ENCODE results near the gene TDP1.
"Not testable (repeated sequence)": the region's sequence is repeated elsewhere in the genome, so short reads cannot be mapped to it uniquely, and the experiment has no call there.

The TDP1 gene

DNA sequence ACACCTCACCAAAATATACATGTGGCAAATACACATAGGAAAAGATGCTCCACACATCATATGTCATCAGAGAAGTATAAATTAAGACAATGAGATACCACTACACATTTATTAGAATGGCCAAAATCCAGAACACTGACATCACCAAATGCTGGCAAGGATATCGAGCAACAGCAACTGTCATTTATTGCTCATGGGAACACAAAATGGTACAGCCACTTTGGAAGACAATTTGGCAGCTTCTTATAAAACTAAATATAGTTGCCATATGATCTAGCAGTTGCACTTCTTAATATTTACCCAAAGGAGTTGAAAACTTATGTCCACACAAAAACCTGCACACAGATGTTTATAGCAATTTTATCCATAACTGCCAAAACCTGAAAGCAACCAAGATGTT lies 99.1 kb downstream of the TDP1 start:
- no peak for DNase-seq

DNA sequence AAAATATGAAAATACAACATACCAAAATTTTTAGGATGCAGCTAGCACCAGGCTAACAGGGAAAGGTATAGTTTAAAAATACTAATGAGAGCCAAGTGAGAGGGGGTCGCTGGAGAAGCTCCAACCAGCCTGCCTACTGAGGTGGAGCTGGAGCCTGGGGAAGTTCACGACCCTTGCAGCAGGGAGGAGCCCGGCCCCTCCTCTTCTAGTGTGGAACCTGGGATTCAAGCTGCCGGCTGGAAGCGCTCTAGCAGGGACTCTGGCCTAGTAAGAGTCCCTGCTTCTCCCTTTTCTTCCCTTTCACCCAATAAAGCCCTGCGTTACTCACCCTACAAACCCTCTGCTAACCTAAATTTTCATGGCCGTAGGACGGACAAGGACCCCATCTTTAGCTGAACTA lies 101.1 kb downstream of the TDP1 start:
- DNase-seq = no peak

DNA sequence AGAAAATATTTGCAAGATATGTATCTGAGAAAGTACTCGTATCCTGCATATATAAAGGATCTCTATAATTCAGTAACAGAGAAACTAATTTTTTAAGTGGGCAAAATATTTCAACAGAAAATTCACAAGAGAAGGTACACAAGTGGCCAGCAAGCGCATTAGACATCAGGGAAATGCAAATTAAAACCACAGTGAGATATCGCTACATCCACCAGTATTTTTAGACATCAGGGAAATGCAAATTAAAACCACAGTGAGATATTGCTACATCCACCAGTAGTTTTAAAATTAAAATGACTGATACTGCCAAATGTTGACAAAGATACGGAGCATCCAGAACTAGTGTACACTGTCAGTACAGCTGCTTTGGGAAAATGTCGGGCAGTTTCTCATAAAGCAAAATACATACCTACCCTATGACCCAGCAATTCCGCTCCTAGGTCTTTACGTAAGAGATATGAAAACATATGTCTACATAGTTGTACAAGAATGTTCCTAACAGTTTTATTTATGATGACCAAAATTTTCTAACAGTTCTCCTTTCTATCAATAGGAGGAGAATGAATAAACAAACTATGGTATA lies 103.2 kb downstream of the TDP1 start:
- no peak for DNase-seq

DNA sequence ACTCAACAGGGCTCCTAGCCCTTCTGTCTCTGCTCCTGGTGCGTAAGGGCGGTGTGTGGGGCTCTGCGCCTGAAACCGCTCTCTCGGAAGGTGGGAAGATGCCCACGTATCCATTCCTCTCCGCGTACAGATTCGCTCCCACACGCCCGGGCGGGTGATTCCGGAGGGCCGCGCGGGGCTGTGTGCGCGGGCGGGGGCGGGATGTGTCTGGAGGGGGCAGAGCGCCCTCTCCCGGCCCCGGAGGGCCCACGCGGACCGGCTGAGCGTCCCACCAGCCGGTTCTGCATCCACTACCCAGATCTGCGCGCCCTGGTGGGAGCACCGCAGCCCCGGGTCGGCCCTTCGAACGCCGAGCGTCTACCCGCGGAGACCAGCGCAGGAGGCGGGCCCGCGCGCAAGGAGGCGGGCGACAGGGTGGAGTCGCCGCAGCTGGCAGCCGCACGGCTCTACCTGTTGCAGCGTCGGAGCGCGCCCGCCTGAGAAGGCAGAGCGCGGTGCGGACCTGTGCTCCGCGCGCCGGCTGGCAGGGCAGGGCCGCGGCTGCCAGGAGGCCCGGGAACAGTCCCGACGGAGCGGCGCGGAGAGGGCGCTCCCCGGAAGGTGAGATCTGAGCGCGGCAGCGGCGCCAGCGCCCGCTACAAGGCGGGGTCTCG lies 104.7 kb downstream of the TDP1 start:
- DNase-seq = peak; percentile 34

DNA sequence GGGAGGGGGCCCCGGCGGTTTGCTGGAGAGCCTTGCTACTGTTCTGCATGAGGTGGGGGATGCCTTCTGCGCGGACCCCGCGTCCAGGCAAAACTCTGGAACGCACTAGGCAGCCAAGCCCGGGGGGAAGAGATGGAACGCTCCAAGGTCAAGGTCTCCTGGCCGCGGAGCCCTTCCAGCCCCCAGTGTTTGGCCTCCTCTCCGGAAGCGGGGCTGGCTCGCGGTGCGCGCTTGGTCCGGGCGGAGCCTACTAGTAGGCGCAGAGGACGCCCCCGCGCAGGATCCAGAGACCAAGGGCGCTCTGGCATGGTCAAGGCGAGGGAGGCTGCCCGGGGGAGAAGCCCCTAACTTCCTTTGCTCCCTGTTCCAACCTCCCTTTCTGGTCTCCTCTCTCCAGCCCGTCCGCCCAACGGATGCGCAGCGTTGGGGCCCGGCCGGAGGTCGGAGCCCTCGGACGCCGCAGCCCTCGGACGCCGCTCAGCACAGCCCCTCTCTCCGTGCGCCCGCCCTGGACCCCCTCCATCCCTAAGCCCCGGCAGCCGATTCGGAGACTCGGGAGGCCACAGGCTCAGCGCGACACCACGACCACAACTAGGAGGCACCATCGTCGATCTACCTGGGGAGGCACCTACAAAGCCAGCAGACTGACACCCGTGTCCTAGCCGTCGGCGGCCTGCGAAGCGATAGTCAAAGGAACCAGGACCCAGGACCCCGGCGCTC lies 105.4 kb downstream of the TDP1 start:
- no peak for DNase-seq

DNA sequence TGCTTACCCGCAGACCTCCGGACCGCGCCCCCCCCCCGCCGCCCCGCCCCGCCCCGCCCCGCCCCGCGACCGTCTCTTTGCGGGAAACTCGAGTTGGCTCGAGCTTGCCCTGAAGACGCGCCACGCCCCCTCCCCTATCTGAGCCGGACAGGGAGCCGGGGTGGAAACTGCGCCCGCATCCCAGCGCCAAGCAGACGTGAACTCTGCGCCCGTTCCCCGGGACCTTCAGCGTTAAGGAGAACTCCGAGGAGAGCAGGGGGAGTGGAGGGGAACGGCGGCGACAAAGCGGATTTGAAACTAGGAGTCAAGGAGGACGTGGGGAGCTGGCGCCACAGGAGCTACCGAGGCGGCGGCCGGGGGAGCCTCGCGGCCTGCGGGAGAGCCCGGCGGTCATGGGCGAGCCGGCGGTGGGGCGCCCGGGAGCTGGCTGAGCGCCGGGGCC lies 106.0 kb downstream of the TDP1 start, which contains the start of gene KCNK13:
Gene KCNK13 (plus strand): TSS at position 310 of the 442 bp plus-strand sequence. CDS start 212 bp downstream, outside the sequence.
- no peak for DNase-seq

DNA sequence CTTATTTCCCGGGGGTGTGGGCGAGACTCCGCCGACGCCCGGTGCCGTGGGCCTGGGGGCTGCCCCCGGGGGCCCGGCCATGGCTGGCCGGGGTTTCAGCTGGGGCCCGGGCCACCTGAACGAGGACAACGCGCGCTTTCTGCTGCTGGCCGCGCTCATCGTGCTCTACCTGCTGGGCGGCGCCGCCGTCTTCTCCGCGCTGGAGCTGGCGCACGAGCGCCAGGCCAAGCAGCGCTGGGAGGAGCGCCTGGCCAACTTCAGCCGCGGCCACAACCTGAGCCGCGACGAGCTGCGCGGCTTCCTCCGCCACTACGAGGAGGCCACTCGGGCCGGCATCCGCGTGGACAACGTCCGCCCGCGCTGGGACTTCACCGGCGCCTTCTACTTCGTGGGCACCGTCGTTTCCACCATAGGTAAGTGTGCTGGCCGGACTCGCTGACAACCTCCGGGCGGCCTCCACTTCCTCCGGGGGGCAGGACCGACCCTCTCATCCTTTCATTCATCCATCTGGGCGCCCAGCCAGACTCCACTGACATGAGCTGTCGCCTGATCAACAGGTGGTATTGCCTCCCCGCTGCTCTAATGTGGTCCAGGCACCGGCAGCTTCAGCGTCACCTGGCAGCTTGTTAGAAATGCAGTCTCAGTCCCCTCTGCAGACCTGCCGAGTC lies 106.5 kb downstream of the TDP1 start:
- no peak for DNase-seq

DNA sequence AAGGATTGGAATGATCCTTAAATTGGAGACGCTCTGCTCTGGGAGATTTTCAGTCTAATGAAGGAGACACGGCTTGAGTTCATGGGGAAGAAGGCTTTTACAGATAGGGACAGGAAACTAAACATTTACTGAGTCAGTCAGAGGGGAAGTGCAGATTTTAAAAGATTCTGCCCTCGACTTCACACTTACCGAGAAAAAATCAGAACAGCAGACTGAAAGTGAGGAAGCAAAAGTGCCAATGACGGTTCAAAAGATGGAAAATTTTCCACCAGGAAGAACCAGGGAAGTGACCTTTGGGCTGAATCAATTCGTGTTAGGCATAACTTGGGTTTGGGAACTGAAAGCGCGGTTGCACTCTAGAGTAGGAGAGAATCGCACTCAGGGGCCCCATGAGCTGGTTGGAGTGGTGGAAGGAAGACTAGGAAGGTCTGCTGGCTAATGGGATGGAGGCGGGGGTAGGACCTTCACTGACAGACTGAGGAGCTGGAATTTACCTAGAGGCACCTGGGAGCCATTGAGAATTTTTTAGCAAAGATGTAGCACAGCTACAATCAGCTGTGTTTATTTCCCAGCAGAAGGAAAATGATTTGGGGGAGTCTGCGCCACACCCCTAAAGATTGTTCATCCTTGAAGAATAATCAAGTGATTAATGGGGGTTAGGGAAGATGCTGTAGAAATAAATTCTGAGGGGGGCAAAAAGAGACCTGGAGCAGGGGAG lies 107.3 kb downstream of the TDP1 start:
- no peak for DNase-seq

DNA sequence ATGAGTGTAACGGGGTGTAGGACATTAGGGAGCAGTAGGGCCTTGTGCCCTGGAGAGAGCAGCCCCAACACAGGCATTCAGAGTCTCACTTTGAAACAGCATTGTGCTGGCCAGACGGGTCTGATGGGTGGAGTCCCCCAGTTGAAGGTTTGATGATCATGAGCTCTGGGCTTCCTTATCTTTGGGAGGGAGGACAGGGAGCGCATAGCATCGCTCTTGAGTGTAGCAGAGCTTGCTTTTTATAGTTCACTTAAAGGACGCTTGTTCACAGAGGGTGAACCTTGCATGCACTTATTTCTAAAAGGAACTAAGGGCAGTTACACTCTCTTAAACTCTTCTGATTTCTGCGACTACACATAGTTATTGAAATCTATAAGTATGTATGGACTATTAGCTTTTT lies 116.6 kb downstream of the TDP1 start:
- no peak for DNase-seq

DNA sequence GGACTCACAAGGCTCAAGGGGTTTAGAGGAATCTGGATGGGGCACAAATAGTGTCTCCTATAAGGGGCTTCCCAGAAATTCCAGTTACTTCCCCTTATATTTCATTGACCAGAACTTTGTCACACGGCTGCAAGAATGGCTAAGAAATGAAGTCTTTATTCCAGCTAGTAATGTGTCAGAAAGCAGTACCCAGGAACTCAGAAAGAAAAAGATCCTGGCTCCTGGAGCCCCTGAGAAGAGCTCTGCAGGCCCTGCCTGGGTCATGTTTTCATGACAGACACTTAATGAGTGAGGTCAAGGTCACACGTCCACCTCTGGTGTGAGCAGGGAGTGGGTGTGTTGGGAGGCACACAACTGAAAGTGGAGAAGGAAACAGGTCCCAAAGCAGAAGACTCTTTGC lies 123.8 kb downstream of the TDP1 start:
- no peak for DNase-seq

DNA sequence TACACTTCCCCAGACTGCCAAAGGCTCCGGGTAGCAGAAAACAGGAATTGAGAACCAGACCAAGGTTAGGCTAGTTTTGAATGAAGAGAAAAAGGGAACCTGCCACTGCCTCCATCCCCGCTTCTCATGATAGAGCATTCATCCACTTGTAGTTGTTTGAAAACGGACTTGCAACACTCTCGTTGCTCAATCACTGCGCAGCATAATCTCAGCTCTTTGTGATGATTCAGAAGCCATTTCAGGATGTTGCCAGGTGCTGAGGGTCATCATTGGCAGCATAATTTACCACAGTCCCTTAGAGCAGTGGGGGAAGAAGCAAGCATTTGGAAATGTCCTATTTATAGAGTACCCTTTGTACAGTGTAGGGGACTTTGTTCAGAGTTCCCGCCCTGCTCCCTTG lies 131.7 kb downstream of the TDP1 start:
- peak; percentile 17 for DNase-seq

DNA sequence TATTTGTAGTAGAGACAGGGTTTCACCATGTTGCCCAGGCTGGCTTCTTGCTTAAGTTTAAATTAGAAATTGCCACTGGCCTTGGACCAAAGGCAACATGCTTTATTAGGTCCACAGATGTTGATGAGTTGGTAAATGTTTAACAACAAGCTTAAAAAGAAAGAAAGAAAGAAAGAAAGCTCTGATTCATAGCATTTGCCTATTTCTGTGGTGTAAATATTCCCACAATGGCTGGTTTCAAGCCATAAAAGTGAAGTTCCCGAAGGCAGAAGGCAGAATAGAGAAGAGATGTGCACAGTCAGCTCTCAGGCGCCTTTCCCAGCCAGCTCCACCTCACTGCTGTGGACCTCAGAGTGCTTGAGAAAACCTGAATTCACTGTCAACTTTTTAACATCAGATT lies 132.4 kb downstream of the TDP1 start:
- no peak for DNase-seq

DNA sequence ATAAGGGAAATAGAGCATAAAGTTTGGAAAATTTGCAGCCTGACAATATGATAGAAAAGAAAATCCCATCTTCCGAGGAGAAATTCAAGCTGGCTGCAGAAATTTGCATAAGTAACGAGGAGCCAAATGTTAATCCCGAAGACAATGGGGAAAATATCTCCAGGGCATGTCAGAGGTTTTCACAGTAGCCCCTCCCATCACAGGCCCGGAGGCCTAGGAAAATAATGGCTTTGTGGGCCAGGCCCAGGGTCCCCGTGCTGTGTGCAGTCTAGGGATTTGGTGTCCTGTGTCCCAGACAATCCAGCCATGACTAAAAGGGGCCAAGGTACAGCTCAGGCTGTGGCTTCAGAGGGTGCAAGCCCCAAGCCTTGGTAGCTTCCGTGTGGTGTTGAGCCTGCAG lies 133.8 kb downstream of the TDP1 start:
- DNase-seq = not testable (repeated sequence)

DNA sequence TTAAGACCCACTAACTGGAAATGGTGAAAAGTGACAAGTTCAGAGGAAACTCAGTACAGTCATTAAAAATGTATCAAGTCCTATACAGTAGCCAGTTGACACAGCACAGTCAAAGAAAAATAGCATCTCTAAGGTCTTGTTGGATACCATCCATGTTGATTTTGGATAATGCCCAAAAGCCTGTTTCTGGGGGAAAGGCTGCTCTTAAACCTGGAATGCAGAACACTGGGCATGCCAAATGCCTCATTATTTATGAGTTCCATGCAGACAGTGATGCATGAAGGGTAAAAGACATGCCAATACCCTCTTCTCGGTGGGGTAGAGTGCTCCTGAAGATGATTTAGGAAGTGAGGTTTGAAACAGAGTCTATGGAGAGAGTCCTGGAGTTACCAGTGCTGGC lies 135.7 kb downstream of the TDP1 start:
- peak; percentile 55 for DNase-seq

DNA sequence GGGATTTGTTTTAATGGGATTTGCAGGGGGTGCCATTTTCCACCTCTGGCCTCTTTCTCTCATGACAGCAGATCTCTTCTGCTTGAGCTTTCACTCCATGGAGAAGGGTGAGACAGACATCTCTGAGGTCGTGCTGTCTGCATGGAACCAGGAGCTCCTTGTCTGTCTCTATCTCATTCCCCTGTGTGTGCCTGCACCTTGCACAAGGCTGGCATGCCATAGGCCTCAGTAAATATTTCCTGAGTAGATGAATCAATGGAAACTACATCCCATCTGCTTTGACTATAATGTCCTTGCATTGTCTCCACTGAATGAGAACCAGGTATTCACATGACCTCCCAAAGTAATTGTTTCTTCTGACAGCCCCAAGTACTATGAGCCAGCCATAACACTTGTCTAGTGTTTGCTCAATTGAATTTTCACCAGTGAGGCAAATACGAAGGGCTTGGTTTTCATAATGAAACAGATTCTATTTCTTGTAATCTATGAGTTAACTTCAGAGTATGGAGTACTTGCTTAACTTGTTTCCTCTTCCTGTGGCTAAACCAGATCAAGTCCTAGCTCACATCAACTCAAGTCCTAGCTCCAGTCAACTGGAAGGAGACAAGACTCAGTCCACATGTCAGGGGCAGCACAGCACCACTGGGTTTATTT lies 138.3 kb downstream of the TDP1 start:
- no peak for DNase-seq

All from fibroblast of skin of right quadriceps (primary cell).